NOMO-1 (cell line): Measurements from ENCODE around the gene TIGD6.
"Not testable (repeated sequence)": the region's sequence is repeated elsewhere in the genome, so short reads cannot be mapped to it uniquely, and the experiment has no call there.

Source experiments
- DNase-seq, 2 experiments: peaks; one replicate each; lab custom pipeline; 2025; ENCODE audit not compliant: unreplicated experiment in 2 of 2; lab: John Stamatoyannopoulos, UW

Gene TIGD6

GRCh38 chr5:149943177-149943949, 57.1 kb downstream of the TIGD6 start:
- DNase-seq = not testable (repeated sequence)
